GM18861 (cell line): ENCODE data around the gene HID1.

ENCODE experiments used
- ATAC-seq: cut with Tn5 transposase; IDR thresholded peaks from one replicate; pipeline ENCODE4 v1.9.1; 2021; ENCODE audit not compliant: unreplicated experiment

Gene HID1

GRCh38 chr17:74901353-74902135 is 71.0 kb downstream of the HID1 start:
- ATAC-seq = no peak
